Amniotic epithelial cell (primary cell): ENCODE data around the gene ZP4.

Experiments used
- DNase-seq: peaks from one replicate; pipeline ENCODE4 v3.0.0-alpha.2; 2010; ENCODE audit warnings: low read depth

ZP4 gene, protein sequence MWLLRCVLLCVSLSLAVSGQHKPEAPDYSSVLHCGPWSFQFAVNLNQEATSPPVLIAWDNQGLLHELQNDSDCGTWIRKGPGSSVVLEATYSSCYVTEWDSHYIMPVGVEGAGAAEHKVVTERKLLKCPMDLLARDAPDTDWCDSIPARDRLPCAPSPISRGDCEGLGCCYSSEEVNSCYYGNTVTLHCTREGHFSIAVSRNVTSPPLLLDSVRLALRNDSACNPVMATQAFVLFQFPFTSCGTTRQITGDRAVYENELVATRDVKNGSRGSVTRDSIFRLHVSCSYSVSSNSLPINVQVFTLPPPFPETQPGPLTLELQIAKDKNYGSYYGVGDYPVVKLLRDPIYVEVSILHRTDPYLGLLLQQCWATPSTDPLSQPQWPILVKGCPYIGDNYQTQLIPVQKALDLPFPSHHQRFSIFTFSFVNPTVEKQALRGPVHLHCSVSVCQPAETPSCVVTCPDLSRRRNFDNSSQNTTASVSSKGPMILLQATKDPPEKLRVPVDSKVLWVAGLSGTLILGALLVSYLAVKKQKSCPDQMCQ

DNA sequence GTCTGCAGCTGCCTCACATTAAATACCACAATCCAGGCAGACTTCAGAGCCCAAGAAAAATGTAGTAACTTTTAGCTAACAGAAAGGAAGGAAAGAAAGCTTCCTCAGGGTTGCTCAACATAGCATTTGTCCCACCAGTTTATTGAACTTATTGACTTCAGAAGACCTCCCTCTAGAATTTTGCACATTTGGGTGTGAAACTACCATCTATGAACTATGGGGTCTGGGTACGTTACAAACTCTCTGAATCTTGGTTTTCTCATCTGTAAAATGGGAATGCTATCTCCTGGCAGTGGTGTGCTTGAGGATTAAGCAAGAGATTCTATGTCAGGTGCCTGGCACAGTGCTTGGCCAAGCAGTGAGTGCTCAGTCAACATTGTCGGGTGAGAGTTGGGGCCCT, at the start of gene ZP4:
TSS of gene ZP4 (minus strand) at position 101 of the 400 bp plus-strand sequence. CDS start 287 bp downstream, outside the sequence.
- no peak for DNase-seq

DNA sequence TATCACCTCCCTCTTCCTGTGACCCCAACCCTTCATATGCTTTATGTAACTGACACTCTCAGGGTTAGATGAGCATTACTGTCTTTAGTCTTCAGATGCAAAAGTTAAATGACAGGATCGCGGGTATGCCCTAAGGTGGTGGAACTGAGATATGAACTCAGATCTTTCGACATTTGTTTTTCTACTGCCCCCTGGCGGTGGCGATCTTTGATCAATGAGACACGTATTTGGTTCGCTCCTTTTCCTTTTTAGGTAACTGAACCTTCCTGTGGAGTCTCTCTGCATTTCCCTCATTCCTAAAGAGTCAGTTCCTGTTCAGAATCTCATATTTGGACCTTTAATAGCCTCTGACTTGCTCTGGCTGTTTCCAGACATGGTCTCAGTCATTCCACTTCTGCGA, 47.8 kb upstream of the ZP4 start:
- DNase-seq: no peak

DNA sequence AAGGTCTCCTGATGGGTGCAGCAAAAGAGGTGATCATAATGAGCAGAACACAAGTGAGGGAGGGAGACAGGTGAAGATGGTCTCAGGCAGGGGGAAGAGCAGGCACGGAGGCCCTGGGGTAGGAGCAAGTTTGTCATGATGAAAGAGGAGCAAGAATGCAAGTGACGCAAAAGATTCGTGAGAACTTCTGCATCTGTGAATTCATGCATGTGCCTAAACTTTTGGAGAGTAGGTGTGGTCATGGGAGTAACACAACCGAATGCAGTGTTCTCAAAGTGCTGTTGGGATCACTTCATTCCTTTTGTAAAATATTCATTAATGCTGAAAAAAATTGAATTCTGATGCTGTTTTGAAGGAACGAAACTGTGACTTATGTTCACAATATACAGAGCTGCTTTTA, 47.3 kb upstream of the ZP4 start:
- DNase-seq: no peak

DNA sequence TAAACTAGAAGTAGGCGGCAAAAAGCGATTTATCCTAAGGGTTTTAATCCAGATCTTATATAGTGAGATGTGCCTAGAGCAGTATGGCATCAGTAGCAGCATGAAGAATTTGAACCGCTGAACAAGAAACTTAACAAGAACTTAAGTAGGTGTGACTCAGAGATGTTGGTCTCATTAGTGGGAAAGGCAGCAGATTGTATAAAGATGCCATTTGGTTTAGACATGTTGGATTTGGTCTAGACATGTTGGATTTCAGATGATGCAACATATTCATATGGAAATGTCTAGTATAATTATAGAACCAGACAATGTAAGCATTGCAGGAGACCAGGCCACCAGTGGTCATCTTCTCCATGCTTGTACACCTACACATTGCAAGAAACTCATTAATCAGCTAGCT, 42.1 kb upstream of the ZP4 start:
- DNase-seq: no peak

DNA sequence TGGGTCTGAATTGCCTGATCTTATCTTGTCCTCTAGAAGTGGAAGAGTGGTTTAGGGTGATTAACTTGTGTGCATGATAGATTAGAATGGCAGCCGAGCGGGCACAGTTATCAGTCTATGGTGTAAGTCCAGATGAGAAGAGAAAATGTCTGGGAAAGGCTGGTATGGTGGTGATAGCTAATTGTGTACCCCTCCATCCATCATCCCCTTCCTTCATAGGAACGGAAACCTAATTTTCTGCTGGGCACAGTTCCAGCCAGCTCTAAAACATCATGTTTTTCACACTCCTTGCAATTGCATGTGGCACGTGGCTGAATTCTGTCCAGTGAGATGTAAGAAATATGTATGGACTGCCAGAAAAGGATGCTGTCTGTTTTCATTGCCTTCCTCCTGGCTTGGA, 40.9 kb upstream of the ZP4 start:
- DNase-seq: no peak

DNA sequence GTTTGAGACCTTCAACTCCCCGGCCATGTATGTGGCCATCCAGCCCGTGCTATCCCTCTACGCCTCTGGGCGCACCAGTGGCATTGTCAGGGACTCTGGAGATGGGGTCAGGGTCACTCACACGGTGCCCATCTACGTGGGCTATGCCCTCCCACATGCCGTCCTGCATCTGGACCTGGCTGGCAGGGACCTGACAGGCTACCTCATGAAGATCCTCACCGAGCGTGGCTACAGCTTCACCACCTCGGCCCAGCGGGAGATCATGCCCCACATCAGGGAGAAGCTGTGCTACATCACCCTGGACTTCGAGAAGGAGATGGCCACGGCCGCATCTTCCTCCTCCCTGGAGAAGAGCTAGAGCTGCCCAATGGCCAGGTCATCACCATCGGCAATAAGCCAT, 36.5 kb upstream of the ZP4 start:
- DNase-seq: no peak

DNA sequence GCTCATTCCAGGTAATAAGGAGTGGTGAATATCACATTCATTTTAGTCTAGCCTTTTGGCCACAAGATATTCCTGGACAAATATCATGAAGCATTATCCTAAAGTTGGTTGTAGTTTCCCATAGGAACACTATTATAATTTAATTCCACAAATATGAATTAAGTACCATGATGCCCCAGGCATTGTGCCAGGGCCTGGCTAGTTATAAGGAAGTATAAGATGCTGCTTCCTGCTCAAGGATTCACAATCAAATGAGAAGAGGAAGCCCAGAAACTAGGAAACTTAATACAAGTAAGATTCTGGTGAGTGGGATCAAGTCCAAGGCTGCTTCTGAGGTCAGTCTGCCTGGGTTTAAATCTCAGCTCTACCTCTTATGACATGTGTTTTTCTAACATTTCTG, 30.6 kb upstream of the ZP4 start:
- DNase-seq: no peak

DNA sequence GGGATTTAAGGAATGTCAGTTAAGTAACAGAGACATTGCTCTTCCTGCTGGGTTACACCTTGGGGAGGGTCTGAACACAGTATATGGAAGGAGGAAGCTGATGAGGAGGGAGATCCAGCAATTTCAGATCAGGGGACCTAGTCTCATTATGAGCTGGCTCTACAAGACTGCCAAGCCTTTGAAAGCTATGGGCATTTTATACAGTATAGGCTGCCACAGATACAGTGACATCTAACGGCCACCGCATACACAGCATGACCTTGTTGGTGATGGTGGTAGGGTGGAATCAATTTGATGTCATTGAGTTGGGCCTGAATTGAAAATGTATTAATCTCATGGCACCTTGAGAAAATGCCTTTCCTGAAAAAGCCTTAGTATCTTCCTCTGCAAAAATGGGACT, 22.6 kb upstream of the ZP4 start:
- DNase-seq: no peak

DNA sequence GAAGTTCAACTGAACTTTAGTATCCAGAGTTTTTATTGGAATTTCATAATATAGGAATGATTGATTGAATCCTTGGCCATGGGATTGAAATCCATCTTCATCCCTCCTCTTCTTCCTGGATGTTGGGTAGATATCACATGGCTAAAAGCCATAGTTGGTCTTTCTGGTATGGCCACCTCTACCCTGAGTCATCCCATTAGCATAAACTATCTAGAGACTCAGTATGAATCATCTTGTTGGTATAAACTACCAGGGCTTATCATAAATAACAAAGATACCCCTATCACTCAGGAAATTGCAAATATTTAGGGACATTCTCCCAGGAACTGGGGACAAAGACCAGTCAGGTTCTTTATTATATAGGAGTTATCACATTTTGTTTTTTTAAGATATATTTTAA, 21.2 kb upstream of the ZP4 start:
- DNase-seq: no peak

DNA sequence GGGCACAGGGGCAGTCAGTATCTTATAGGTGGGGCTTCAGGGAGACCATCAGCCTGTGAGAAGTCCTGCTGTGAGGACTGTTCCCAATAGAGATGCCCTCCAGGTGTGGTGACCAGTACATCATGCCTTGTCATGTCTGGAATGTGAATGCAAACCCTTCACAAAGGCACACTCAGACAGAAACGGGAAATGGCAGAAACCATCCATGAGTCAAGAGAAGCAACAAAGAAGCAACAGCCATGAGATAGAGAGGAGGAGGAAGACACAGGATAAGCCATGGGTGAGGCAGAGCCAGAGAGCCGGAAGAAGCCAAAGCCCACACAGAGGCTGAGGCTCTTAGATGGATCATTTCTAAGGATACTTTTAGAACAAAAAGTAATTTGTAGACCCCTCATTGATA, 20.1 kb upstream of the ZP4 start:
- no peak for DNase-seq

DNA sequence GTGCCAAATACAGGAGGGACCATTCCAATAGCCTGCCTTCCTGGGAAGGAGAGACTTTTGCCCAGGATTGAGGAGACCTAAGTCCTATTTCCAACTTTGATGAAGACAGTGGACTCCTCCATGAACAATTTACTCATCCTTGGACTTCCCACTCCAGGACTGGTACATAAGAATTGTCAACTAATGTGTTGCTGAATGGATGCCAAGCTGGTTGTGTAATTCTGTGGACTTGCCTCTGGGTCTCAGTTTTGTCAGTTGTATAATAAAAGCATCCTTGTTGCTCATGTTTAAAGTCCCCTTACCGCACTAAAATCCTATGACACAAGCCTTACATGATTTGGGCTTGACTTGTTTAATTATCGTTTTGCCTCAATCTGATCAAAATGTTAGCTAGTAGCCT, 13.2 kb upstream of the ZP4 start:
- no peak for DNase-seq

DNA sequence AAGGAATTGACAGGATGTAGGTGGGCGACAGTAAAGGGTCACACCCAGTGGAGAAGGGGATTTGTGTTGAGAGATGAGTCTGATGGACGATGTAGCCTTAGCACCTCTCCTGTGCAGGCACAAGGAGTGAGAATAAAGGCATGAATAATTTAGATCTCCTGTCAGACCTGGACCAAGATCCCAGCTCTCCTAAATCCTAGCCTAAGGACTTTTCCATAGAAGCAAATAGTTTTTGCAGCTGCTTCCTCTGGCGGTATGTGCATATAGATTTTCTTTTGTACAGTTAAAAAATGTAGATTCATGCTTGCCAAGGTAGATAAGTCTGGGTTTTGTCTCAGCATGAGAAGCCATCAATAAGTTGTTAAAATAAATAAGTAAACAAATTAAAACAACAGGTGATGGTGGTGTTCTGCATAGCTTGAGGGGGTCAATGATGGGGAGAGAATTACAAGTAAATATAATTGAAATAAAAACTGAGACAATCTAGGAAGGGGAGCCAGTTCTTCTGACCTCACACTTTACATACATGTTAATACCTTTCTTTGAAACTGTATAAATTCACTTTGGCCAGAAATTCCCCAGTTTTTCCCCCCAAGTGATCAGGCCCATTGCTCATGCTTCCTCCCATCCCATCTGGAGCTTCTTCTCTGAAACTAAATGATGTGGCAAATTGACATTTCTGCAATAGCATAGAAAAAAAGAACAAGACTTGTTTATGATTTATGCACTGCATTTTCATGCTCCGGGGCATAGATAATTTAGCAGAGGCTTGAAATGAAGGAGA, 12.4 kb upstream of the ZP4 start:
- no peak for DNase-seq

DNA sequence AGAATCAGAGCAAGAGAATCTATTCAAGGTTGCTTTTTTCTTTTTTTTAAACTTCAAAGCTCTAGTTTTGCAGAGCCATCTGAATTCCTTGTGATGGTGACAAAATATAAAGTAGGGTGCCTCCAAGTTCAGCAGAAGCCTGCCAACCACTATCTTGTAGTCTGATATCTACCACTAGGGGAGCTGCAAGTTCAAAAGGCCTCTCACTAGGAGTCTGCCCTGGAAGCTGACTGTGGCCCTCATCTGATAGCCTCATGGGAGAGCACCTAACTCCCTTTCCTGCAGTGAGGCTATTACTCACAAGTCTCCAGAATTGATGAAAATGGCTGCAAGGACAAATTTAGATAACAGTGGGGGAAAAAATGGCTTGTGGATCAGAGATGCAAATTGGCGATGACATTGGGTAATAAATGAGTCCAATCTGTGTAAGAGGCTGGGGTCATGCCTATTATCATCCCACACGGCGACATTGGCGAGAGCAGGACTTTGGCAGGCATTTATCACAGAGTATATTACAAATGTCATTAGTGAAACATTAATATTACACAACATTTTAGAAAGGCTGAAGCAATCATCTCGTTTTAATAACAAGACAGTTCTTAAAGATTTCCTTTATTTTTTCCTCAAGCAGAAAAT, 10.7 kb upstream of the ZP4 start:
- no peak for DNase-seq

DNA sequence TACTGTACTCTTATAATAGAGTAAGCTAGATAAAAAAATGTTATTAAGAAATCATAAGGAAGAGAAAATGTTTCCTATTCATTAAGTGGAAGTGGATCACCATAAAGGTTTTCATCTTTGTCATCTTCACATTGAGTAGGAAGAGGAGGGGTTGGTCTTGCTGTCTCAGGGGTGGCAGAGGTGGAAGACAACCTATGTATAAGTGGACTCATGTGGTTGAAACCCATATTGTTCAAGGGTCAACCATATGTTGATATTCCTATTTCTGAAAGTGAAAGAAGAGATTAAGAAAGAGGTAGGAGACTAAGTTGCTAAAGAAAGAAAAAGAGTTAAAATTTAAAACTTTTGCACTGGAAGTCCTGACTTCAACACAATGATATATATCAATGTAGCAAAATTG, 4.9 kb upstream of the ZP4 start:
- DNase-seq: no peak

DNA sequence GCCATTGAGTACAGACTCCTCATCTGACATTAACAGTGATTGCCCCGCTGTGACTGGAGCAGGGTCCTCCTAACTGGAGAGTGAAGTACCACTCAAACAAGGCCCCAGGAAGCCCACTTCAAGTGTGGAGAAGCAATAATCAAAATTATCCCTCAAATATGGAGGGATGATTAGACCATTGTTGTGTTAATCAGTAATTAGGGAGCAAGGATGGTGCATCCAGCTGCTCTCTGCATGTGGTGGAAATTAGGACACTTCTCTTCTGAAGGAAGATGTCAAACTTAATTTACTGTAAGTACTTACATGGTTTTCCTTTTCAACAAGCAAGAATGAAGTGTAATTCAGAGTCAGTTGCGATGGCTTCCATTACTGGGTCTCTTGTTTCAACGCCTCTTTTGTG, 3.4 kb upstream of the ZP4 start:
- no peak for DNase-seq

DNA sequence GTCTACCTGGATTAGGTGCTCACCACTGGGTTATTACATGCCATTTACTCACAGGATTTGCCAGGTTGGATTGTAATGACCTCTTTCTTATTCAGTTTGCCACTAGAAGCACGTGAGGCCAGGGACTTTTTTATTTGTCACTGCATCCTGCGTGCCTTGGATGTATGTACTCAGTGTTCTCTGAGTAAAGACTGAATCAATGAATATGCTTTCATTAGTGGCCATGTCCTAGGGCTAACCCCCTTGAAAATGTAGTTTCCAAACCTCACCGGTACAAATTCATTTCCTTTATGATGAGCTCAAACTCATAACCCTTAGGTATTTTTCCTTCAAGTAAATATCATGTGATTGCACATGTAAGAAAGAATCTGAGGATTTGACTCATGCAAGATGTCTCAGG, 1.3 kb upstream of the ZP4 start:
- no peak for DNase-seq

DNA sequence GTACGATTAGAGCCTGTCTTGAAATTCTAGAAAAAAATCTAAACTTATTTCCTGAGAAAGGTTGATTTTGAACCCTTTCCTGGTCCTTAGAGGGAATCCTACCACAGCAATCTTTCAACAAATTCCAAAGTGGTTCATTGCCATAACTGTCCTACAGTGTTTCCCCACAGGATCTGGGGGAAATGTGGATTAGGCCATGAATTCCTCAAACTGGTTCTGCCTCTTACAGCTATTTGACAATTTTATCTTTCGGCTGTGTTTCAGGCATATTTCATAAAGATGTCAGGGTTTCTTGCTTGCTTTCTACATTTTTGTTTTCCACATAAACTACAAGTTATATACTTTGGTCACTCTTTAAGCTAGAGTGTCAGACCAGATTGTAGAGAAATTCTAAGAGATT, 544 bp upstream of the ZP4 start:
- no peak for DNase-seq

DNA sequence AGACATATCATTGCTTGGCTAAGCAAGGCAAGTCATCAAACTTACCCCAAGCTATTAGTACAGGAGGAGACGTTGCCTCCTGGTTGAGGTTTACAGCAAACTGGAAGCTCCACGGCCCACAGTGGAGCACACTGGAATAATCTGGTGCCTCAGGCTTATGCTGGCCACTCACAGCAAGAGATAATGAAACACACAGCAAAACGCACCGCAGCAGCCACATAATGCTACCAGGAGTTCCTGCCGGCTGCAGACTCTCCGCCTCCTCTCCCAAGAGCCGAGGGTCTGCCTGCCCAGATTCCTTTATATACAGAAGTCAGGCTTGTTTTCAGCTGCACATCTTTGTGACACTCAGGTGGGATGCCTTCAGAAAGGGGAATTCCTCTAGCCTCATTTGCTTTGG, 306 bp downstream of the ZP4 start:
- DNase-seq: no peak

DNA sequence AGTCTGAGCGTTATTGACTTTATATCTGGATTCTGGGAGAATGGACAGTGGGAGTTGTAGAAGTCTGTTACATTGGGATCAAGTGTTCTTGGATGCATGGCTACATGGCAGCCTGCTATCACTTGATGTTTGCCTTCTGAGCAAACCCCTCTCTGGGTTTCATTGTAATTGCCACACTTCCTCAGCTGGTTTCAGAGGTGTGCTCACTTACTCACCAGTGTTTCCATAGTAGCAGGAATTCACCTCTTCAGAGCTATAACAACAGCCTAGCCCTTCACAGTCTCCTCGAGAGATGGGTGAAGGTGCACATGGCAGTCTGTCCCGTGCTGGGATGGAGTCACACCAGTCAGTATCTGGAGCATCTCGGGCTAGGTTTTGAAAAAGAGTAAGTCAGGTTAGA, 2.6 kb downstream of the ZP4 start:
- no peak for DNase-seq

DNA sequence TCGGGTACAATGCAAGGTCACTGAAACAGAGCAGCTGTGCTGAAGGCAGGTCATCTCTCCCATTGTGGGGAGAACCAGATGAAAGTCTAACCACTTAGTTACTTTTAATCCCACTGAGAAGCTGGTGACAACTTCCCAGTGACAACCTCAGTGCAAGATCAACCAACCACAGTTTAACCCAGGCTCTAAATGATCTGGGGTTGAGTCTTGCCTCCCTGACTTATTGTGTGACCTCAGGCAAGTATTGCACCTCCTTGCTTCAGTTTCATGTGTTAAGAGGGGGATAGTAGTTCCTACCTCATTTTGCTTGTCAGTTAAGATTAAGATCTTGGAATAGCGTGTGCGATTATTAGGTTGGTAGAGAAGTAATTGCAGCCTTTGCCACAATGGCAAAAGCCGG, 3.2 kb downstream of the ZP4 start:
- no peak for DNase-seq

DNA sequence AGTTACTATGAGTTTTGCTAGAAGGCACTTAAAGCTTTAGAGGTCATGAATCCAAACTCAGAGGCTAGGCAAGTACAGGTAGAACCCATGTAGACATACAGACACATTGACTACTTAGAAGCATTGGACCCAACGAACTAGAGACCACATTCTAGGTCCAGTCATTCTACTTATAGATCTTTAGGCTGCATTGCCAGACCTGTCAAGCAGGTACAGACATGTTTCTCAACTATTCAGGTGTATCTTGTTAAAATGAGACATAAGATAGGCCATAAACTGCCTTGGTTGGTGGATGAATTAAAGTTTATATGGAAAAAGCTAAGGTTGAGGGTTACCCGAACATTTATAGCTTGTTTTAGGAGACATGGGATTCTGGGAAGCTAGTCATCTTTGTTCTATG, 6.5 kb downstream of the ZP4 start:
- DNase-seq: no peak

DNA sequence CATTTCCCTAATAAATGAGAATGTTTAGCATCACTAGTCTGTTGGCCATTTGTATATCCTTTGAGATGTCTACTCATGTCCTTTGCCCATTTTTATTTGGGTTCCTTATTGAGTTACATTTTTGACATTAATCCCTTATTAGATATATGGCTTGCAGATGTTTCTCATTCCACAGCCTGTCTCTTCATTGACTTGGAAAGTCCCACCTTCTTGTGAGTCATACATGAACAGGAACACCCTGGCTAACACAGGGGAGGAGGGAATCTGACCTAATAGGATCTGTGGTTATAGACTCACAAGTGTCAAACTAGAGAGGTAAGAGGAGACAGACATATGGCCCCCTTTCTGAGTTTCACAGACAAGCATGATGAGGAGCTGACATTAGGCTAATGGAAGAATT, 11.5 kb downstream of the ZP4 start:
- no peak for DNase-seq

DNA sequence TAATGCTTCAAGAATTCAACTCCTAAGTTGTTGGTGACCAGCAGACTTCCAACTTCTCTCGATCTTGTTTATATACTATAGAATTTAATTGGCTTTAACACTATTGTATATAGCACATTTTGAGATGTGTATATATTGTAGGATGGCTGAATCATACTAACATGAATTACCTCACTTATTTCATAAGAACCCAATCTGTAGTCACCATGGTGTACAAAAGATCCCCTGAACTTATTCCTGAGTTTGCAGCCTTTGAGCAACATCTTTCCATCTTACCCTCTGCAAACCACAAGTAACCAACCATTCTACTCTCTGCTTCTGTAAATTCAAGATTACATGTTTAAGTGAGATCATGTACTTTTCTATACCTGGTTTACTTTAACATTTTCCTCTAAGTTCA, 12.3 kb downstream of the ZP4 start:
- DNase-seq: no peak
